OCI-LY3 (cell line): Measurements from ENCODE around the gene LRRC17.

Experiments
- EZH2phosphoT487 ChIP-seq: fragments of 200-600 bp; shearing (Covaris generic); IDR thresholded peaks from 2 replicates; pipeline ENCODE4 v1.6.1; 2018; ENCODE audit warnings: antibody characterized with exemption, mixed run types, low read depth
- TF ChIP-seq, protein P1 (sequence below): fragments of 200-600, 300-600 bp; sonication (generic); IDR thresholded peaks from 2 replicates; pipeline ENCODE4 v1.5.1; 2014; ENCODE audit warnings: antibody characterized with exemption, low read length, low read depth

DNA sequence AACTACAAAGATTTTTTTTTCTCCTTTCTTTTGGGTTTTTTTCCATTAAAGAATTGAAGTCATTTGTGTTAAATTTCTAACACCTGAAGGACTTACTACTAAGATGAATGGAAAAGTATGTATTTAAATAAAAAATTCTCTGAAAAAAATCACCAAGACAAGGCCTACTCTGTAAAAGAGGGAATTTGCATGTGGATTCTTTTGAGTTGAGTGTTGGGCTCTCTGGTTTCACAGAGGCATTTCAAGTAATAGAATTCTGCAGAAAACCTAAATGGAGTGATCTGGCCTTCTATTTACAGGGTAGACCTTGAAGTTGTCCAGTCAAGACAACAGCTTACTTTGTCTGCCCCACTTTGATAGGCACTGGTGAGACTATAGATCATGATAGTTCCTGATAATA lies 4.1 kb downstream of the LRRC17 start:
- TF ChIP-seq, protein P1, sequence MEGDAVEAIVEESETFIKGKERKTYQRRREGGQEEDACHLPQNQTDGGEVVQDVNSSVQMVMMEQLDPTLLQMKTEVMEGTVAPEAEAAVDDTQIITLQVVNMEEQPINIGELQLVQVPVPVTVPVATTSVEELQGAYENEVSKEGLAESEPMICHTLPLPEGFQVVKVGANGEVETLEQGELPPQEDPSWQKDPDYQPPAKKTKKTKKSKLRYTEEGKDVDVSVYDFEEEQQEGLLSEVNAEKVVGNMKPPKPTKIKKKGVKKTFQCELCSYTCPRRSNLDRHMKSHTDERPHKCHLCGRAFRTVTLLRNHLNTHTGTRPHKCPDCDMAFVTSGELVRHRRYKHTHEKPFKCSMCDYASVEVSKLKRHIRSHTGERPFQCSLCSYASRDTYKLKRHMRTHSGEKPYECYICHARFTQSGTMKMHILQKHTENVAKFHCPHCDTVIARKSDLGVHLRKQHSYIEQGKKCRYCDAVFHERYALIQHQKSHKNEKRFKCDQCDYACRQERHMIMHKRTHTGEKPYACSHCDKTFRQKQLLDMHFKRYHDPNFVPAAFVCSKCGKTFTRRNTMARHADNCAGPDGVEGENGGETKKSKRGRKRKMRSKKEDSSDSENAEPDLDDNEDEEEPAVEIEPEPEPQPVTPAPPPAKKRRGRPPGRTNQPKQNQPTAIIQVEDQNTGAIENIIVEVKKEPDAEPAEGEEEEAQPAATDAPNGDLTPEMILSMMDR, result no peak
- TF ChIP-seq EZH2phosphoT487, result no peak
